ENCODE results near the gene KRTAP5-2. TPM values are rescaled to one million over a fixed set of nuclear protein-coding genes. Genes with fewer than 3 reads are reported as not detected.

The KRTAP5-2 gene
- total and polyA plus RNA-seq, 9 of the 15 experiments (the other 6 are each of a cell fraction or from before 2014, with no cell fraction given): not detected

GRCh38 chr11:1592628-1593027, 5.5 kb downstream of the KRTAP5-2 start:
- H3K4me3 ChIP-seq: no peak overlapping the region
- no peak for ATAC-seq
- H3K4me1 ChIP-seq (replicated peaks in 1 of 2; ENCODE audit: control insufficient read depth in 2 of 2, insufficient read depth in 2 of 2, low read length in 2 of 2): no peaks in the 10 kb centered on the region
- H3K79me2 ChIP-seq (ENCODE audit: control insufficient read depth, insufficient read depth, low read length): no peaks in the 10 kb centered on the region
- peaks cover 4% of the 10 kb centered on the region; the same call in 1 of the 2 replicates for H4K20me1 ChIP-seq (replicated peaks; ENCODE audit: control insufficient read depth, insufficient read depth, low read length)
- BruUV-seq (replicated peaks): no TSS peak
- H3K4me2 ChIP-seq (ENCODE audit: insufficient read depth, low read length): no peak overlapping the region
- no peak for DNase-seq (ENCODE audit: extremely low read depth in 1 of 4, low spot score in 3 of 4)
- CTCF ChIA-PET (ENCODE audit: low intra/inter-chr PET ratio): no interaction called here
- no peak overlapping the region for H3K27ac ChIP-seq (ENCODE audit: extremely low read depth, low read depth, low read length)
- FAIRE-seq: no peak
- intact Hi-C loops (cut with micrococcal nuclease): no loop called here
- no peaks in the 10 kb centered on the region for H3K9me1 ChIP-seq (ENCODE audit: control insufficient read depth, insufficient read depth, low read length)
- no peak overlapping the region for H2AFZ ChIP-seq (ENCODE audit: low read depth, low read length)
- no peaks in the 10 kb centered on the region for H3K36me3 ChIP-seq (ENCODE audit: control insufficient read depth, insufficient read depth, low read length)
- no peaks in the 10 kb centered on the region for H3K9me3 ChIP-seq (replicated peaks; ENCODE audit: control insufficient read depth, insufficient read depth, low read depth, low read length)
- POLR2A ChIA-PET: interaction anchor here (0.7 to 0.8 kb wide), 2 partner anchors 21 to 944 kb away, joined by 3 to 7 read pairs; no protein-coding TSS in a partner anchor
- 2% methylated on average over 9 of the region's 9 CpGs for WGBS (ENCODE audit: insufficient coverage, low coverage, missing lambda C conversion rate)
- H3K9ac ChIP-seq (ENCODE audit: insufficient read depth in 1 of 2, low read depth in 2 of 2, low read length in 2 of 2): no peak overlapping the region
- in situ Hi-C loops (cut with MboI): loop anchor here (5.0 kb wide), 1 partner anchor 35 kb away; the partner anchor contains the start of gene KRTAP5-5
- H3K27me3 ChIP-seq (ENCODE audit: control insufficient read depth in 2 of 2, insufficient read depth in 2 of 2, low read length in 2 of 2): peaks cover 17 to 44% of the 10 kb centered on the region in 2 experiments; a peak in 3 of 5 replicates
- TF ChIP-seq ZBTB1 (CRISPR knock-in tag; IDR thresholded peaks at IDR 0.05; ENCODE audit: borderline replicate concordance, low read depth) (no peak), ELK3 (CRISPR knock-in tag; IDR thresholded peaks at IDR 0.05) (no peak), PKNOX1 (IDR thresholded peaks at IDR 0.05) (no peak), HDAC3 (IDR thresholded peaks at IDR 0.05; ENCODE audit: borderline replicate concordance, partially characterized antibody) (no peak), RNF2 (IDR thresholded peaks at IDR 0.05) (no peak), RFX7 (CRISPR knock-in tag; IDR thresholded peaks at IDR 0.05) (no peak), ZNF584 (CRISPR knock-in tag; IDR thresholded peaks at IDR 0.05; ENCODE audit: low read depth) (no peak), MCM3 (IDR thresholded peaks at IDR 0.05) (no peak), ZBTB49 (CRISPR knock-in tag; IDR thresholded peaks at IDR 0.05; ENCODE audit: borderline replicate concordance) (no peak), ZNF175 (CRISPR knock-in tag; IDR thresholded peaks at IDR 0.05; ENCODE audit: low read depth) (no peak), PTRF (tag; IDR thresholded peaks at IDR 0.05) (no peak), GABPA (tag; conservative IDR thresholded peaks at IDR 0.05; ENCODE audit: low read depth) (no peak), CHD4 (IDR thresholded peaks at IDR 0.05; ENCODE audit: insufficient read depth, insufficient replicate concordance, low read depth, low read length, poor library complexity, severe bottlenecking) (no peak)
- TF ChIP-seq, protein P1, sequence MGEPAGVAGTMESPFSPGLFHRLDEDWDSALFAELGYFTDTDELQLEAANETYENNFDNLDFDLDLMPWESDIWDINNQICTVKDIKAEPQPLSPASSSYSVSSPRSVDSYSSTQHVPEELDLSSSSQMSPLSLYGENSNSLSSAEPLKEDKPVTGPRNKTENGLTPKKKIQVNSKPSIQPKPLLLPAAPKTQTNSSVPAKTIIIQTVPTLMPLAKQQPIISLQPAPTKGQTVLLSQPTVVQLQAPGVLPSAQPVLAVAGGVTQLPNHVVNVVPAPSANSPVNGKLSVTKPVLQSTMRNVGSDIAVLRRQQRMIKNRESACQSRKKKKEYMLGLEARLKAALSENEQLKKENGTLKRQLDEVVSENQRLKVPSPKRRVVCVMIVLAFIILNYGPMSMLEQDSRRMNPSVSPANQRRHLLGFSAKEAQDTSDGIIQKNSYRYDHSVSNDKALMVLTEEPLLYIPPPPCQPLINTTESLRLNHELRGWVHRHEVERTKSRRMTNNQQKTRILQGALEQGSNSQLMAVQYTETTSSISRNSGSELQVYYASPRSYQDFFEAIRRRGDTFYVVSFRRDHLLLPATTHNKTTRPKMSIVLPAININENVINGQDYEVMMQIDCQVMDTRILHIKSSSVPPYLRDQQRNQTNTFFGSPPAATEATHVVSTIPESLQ (CRISPR knock-in tag; IDR thresholded peaks at IDR 0.05): no peak
- TF ChIP-seq, protein P2, sequence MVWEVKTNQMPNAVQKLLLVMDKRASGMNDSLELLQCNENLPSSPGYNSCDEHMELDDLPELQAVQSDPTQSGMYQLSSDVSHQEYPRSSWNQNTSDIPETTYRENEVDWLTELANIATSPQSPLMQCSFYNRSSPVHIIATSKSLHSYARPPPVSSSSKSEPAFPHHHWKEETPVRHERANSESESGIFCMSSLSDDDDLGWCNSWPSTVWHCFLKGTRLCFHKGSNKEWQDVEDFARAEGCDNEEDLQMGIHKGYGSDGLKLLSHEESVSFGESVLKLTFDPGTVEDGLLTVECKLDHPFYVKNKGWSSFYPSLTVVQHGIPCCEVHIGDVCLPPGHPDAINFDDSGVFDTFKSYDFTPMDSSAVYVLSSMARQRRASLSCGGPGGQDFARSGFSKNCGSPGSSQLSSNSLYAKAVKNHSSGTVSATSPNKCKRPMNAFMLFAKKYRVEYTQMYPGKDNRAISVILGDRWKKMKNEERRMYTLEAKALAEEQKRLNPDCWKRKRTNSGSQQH (CRISPR knock-in tag; IDR thresholded peaks at IDR 0.05): no peak

All from K562 (cell line).